PFSK-1 (cell line): ENCODE data around the gene C1QTNF12.

Experiments used
- FOXP2 ChIP-seq: optimal IDR thresholded peaks from 2 replicates; pipeline ENCODE3; 2011; ENCODE audit warnings: borderline replicate concordance, control low read depth, inconsistent platforms; ENCODE audit not compliant: insufficient read depth; ENCODE audit errors: extremely low read length, extremely low read depth
- POLR2AphosphoS5 ChIP-seq: IDR thresholded peaks from 2 replicates; pipeline ENCODE4 v1.6.1; 2012; ENCODE audit warnings: low read depth, mild to moderate bottlenecking, control low read depth, low read length, moderate library complexity
- SIN3A ChIP-seq: IDR thresholded peaks from 2 replicates; pipeline ENCODE4 v1.6.1; 2012; ENCODE audit warnings: mild to moderate bottlenecking, low read length, moderate library complexity, borderline replicate concordance; ENCODE audit not compliant: insufficient read depth
- TAF1 ChIP-seq: IDR thresholded peaks from 2 replicates; pipeline ENCODE4 v1.6.1; 2012; ENCODE audit warnings: low read length, control low read depth, borderline replicate concordance; ENCODE audit not compliant: insufficient read depth
- TF ChIP-seq, protein P1 (sequence below), 2 experiments: IDR thresholded peaks; 2 replicates each; pipeline versions ENCODE4 v1.6.1 to v1.8.0; 2011 to 2012; ENCODE audit warnings: low read depth in 2 of 2, low read length in 2 of 2, control low read depth in 1 of 2, inconsistent platforms in 1 of 2, mild to moderate bottlenecking in 1 of 2, moderate library complexity in 1 of 2; ENCODE audit not compliant: insufficient read depth in 1 of 2

Gene C1QTNF12

DNA sequence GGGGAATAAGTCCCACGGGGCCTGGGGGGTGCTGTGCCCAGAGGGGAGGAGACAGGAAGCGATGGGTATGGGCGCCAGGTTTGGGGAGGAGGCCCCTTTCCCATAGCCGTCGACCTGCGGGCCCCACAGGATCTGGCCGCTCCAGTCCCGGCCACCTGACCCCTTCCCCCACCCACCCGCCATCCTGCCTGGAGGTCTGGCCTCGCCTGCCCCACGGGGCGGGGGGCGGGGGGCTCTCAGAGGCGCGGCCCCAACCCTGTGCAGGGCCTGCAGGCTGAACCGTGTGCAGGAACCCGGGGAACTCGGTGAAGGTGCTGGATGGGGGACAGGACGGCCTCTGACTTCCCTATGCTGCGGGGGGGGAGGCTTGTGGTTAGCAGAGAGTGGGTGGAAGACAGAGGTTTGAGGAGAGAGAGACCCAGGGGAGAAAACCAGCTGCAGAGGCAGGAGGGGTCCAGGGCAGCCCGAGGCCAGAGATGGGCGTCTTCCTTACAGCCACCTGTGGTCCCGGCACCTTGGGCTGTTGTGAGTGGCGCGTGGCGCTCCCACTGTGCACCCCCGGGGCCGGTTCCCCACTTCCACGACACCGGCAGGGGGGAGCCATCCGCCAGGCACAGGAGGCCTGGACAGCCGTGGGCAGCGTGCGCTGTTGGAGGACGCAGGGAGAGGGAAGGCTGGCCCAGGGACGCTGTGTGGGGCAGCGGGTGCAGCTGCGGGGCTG lies 37.6 kb downstream of the C1QTNF12 start:
- no peak for TF ChIP-seq SIN3A
- no peak for TF ChIP-seq POLR2AphosphoS5
- TF ChIP-seq FOXP2, result no peak
- no peak for TF ChIP-seq TAF1
- TF ChIP-seq, protein P1, sequence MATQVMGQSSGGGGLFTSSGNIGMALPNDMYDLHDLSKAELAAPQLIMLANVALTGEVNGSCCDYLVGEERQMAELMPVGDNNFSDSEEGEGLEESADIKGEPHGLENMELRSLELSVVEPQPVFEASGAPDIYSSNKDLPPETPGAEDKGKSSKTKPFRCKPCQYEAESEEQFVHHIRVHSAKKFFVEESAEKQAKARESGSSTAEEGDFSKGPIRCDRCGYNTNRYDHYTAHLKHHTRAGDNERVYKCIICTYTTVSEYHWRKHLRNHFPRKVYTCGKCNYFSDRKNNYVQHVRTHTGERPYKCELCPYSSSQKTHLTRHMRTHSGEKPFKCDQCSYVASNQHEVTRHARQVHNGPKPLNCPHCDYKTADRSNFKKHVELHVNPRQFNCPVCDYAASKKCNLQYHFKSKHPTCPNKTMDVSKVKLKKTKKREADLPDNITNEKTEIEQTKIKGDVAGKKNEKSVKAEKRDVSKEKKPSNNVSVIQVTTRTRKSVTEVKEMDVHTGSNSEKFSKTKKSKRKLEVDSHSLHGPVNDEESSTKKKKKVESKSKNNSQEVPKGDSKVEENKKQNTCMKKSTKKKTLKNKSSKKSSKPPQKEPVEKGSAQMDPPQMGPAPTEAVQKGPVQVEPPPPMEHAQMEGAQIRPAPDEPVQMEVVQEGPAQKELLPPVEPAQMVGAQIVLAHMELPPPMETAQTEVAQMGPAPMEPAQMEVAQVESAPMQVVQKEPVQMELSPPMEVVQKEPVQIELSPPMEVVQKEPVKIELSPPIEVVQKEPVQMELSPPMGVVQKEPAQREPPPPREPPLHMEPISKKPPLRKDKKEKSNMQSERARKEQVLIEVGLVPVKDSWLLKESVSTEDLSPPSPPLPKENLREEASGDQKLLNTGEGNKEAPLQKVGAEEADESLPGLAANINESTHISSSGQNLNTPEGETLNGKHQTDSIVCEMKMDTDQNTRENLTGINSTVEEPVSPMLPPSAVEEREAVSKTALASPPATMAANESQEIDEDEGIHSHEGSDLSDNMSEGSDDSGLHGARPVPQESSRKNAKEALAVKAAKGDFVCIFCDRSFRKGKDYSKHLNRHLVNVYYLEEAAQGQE (IDR thresholded peaks at IDR 0.05; ENCODE audit: insufficient read depth in 1 of 2, low read depth in 2 of 2, low read length in 2 of 2), result no peak

DNA sequence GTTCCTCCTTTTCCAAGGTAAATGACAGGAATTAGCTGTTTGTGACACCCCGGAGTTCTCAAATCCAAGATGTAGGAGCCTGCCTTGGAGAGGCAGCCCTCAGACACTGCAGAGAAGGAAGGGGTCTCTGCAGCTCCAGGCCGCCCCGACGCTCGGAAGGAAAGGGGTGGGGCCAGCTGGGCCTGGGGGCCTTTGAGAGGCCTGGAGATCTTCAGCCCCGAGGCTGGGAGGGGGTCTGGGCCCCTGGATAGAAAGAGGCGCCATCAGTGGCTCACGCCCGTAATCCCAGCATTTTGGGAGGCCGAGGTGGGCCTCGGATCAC lies 39.0 kb downstream of the C1QTNF12 start:
- TF ChIP-seq, protein P1 (IDR thresholded peaks at IDR 0.05; ENCODE audit: insufficient read depth in 1 of 2, low read depth in 2 of 2, low read length in 2 of 2), result no peak
- TF ChIP-seq SIN3A, result no peak
- TF ChIP-seq TAF1, result no peak
- no peak for TF ChIP-seq FOXP2
- no peak for TF ChIP-seq POLR2AphosphoS5

DNA sequence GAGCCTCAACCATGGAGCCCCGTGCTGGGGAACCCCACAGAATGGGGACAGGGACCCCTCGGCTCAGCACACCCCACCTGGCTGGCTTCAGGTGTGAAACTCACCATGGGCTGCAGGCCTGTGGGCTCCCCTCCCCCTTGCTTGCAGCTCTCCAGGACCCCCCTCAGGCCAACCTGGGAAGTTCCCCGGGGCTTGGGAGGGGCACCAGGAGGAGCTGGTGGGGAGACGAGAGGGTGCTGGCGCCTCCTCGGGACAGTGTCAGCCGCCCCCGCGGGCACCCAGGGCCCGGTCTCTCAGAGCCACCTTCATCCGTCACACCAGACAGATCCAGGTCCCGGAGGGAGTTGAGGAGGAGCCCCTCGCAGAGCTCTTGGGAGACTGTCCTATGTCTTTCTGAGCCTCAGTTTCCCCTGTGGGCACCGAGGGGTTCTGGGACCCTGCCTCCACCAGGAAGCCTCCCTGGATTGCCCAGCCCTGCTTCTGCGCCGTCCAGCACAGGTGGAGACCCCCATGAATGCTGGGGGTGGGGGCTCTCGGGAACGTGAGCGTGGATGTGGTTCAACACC lies 39.5 kb downstream of the C1QTNF12 start:
- no peak for TF ChIP-seq TAF1
- no peak for TF ChIP-seq FOXP2

DNA sequence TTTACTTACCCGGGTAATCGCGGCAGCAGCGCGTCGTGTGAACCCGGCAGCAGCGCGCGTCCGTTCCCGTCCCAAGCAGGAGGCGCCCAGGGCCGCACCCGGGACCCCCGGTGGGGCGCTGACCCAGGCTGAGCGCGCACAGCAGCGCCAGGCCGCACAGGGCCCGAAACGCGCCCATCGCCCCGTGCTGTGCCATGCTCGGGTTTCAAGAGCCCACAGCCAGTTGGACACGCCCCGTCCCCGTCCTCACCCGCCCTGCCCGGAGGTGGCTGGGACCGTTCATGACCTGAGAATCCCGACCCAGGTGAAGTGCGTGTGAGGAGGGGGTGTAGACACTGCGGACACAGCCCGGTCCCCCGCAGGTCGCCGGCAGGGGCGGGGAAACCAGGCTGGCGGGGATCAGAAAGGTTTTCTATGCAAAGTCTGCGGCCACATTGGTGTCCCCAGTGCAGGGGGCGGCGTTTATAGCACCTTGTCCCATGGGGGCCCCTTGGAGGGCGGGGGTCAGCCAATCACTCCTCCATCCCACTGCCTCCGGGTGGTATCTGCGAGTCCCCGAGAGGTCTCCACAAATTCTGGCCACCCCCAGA lies 40.1 kb downstream of the C1QTNF12 start, which contains the start of gene TNFRSF18:
TSS of gene TNFRSF18 (minus strand) at position 217 of the 590 bp plus-strand sequence. CDS start at position 196, 21 bp downstream.
- TF ChIP-seq, protein P1 (IDR thresholded peaks at IDR 0.05; ENCODE audit: insufficient read depth in 1 of 2, low read depth in 2 of 2, low read length in 2 of 2), result no peak
- TF ChIP-seq SIN3A (no peak), POLR2AphosphoS5 (no peak), FOXP2 (no peak), TAF1 (no peak)

DNA sequence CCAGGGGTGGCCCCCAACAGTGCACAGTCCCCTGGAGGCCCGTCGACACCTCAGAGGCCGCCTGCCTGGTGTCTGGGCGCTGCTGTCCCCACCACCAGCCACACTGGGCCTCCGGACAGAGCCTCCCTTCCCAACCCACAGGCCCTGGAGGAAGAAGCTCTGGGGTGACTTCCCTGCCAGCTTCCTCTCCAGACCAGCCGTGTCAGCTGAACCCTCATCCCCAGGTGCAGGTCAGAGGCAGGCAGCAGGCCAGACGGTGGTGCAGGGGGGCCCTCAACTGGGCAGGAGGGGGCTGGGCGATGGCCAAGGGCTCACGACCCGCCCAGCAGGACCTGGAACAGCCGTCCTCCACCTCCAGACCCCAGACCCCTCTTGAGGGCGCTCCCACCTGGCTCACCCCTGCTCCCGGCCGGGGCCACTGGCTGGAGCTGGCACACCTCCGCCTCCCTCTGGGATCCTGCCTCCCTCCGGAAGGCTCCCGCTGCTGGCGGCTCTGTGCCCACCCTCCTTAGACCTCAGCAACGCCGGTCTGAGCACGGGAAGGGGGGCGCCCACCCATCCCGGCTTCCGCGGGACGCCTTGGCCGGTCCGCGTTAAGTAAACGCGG lies 40.6 kb downstream of the C1QTNF12 start:
- no peak for TF ChIP-seq SIN3A
- no peak for TF ChIP-seq POLR2AphosphoS5
- TF ChIP-seq FOXP2, result no peak
- TF ChIP-seq TAF1, result no peak
- TF ChIP-seq, protein P1 (IDR thresholded peaks at IDR 0.05; ENCODE audit: insufficient read depth in 1 of 2, low read depth in 2 of 2, low read length in 2 of 2), result no peak
